HFF-Myc (cell line): ENCODE results near the gene WDR70.
"Not testable (repeated sequence)": the region's sequence is repeated elsewhere in the genome, so short reads cannot be mapped to it uniquely, and the experiment has no call there.

Experiments used
- DNase-seq: peaks from one replicate; pipeline ENCODE4 v3.0.0-alpha.2; 2011; ENCODE audit warnings: low read depth; ENCODE audit errors: extremely low read depth
- H3K4me3 ChIP-seq: replicated peaks from 2 replicates; pipeline ENCODE4 v1.5.1; 2011; ENCODE audit warnings: low read depth, mild to moderate bottlenecking, control low read depth, low read length
- CTCF ChIP-seq: IDR thresholded peaks from 2 replicates; pipeline ENCODE4 v1.5.1; 2012; ENCODE audit warnings: mild to moderate bottlenecking, low read depth, low read length, control low read depth; ENCODE audit errors: missing control alignments

WDR70 gene

GRCh38 chr5:37379100-37379628, at the start of gene WDR70:
TSS of gene WDR70 (plus strand) at chr5:37379318. CDS start at chr5:37379368, 50 bp downstream.
- peak; percentile 66 for DNase-seq
- H3K4me3 ChIP-seq: peak within 1 kb of the TSS; percentile 68
- peak; percentile 52 for TF ChIP-seq CTCF

- not testable (repeated sequence) for H3K4me3 ChIP-seq, DNase-seq
These were observed 44.4 kb upstream of the WDR70 start for GRCh38 chr5:37334754-37335153.

GRCh38 chr5:37342741-37343140, 36.4 kb upstream of the WDR70 start:
- not testable (repeated sequence) for DNase-seq, H3K4me3 ChIP-seq

GRCh38 chr5:37355161-37355560, 24.0 kb upstream of the WDR70 start:
- TF ChIP-seq CTCF: no peak
- H3K4me3 ChIP-seq: no peak overlapping the region
- DNase-seq: no peak

- DNase-seq: no peak
- peak overlapping the region; percentile 95 for H3K4me3 ChIP-seq
- no peak for TF ChIP-seq CTCF
These were observed 8.6 kb upstream of the WDR70 start for GRCh38 chr5:37370550-37370863.

- TF ChIP-seq CTCF: no peak
- DNase-seq: peak; percentile 95
- H3K4me3 ChIP-seq: peak within 1 kb of the TSS; percentile 95
These were observed 8.0 kb upstream of the WDR70 start, which contains the start of gene NUP155 for GRCh38 chr5:37370864-37371726. TSS of gene NUP155 (minus strand) at chr5:37371106. CDS start at chr5:37370977, 129 bp downstream.

- DNase-seq: no peak
- no peak overlapping the region for H3K4me3 ChIP-seq
- no peak for TF ChIP-seq CTCF
These were observed 4.0 kb upstream of the WDR70 start for GRCh38 chr5:37375091-37375490.

- DNase-seq, H3K4me3 ChIP-seq: not testable (repeated sequence)
These were observed 1.1 kb upstream of the WDR70 start for GRCh38 chr5:37378066-37378465.
